SHP77 (cell line): ENCODE data around the gene KLHL17.

Experiments used
- DNase-seq, 2 experiments: peaks; one replicate each; lab custom pipeline; 2025; lab: John Stamatoyannopoulos, UW

Gene KLHL17

DNA sequence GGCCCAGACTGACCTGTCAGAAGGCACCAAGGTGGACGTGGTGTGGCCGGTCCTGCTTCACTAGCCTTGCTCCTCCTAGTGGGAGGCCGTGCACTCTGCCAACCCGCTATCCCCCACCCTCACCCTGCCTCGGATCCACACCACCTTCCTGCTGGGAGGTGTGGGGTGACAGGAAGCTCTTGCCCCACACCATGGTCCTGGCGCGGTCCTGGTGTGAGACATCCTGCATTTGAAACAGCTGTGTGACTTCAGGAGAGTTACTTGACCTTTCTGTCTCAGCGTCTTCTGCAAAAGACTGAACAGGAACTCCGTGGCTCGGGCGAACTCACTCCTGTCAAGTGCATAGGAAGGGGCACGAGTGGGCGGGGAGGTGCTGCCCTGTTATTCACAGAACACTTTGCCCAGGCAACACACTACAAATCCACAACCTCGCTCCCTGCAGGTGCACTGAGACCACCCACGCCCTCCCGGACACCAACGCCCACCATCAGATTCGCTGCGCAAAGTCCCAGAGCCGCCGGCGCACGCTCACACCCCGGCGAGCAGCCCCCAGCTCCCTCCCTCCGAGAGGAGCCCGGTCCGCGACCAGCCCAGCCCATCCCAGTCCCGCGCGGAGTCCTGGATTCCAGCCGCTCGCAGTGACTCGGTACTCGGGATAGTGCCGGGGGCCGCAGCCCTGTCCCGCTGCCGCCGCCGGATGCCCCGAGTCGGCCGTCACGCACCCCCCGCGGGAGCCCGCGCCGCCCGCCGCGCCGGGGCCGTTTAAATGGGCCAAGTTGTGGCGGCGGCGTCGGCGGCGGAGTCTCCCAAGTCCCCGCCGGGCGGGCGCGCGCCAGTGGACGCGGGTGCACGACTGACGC lies 37.0 kb upstream of the KLHL17 start, which contains the start of gene SAMD11:
Gene SAMD11, plus strand, starts transcription at position 793 of the 860 bp plus-strand sequence. CDS start 509 bp downstream, outside the sequence.
- DNase-seq = peak; percentile 47 to 53

DNA sequence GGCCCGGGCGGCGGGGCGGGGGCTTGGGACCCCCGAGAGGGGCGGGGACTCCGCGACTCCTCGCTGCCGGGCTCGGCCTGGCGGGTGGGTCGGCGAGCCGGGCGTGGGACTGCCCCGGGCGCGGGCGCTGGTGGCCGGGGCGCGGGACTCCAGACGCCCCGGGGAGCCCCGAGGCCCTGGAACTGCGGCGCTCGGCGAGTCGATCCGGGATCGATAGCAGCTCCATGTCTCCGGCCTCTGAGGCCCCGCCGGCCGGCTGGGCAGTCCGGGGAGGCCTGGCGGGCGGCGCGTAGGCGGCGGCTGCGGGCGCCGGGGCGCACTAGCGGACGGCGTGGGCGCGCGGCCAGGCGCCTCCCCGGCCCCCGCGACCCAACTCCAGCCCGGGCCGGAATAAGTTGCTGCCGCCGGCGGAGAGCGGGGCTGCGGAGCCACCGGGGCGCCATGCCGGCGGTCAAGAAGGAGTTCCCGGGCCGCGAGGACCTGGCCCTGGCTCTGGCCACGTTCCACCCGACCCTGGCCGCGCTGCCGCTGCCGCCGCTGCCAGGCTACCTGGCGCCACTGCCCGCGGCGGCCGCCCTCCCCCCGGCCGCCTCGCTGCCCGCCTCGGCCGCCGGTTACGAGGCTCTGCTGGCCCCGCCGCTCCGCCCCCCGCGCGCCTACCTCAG lies 36.3 kb upstream of the KLHL17 start:
- no peak for DNase-seq

DNA sequence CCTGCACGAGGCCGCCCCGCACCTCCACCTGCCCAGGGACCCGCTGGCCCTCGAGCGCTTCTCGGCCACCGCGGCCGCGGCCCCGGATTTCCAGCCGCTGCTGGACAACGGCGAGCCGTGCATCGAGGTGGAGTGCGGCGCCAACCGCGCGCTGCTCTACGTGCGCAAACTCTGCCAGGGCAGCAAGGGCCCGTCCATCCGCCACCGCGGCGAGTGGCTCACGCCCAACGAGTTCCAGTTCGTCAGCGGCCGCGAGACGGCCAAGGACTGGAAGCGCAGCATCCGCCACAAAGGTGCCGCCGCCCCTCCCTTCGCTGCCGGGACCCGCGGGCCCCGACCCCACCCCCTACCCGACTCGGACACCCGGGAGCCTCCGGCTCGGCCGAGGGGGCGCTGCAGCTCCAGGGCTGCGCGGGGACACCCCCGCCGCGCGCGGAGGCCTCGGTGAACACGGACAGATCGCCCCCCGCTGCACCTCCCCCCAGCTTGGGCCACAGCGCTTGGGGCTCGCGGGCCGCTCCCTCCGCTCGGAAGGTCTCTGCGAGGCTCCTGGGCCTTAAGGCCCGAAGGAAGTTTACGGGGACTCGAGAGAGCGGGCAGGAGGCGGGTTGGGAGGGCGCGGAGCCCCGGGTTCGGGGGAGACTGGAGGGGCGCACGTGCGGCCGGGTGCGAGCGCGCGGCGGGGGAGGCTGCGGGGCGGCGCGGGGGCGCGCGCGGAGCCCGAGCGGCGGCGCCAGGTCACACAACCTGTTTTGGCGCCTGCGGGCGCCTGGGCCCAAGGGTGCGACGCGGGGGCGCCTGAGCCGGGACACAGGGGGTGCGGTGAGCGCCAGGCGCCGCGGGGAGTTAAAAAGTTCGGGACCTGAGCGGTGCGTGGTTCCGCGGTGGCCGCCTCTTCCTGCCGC lies 35.5 kb upstream of the KLHL17 start:
- DNase-seq = no peak

DNA sequence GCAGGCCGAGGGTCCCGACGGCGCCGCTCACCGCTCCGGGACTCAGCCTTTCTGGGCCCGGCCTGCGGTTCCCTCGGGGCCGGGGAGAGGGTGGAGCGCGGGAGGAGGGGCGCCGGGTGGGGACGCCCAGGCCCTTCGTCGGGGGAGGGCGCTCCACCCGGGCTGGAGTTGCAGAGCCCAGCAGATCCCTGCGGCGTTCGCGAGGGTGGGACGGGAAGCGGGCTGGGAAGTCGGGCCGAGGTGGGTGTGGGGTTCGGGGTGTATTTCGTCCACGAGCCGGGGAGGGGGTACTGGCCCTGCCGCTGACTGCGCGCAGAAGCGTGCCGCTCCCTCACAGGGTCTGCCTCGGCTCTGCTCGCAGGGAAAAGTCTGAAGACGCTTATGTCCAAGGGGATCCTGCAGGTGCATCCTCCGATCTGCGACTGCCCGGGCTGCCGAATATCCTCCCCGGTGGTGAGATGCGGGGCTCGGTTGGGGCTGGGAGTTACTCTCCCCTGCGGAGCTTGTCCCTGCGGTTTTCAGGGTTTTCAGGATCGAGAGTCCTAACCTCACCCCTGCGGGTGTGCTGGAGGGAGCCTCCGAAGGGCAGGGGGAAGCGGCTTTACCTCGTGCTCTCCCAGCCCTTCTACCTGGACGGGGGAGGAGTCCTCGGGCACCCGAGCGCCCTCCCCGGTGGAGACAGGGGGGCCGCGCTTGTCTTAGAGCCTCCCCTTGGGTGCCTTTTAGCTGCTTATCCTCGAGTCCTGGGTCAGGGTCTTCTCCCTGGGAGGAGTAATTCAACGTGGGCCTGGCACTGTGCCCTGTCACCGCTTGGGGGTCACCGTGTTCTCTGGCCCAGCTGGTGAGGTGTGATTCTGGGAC lies 34.6 kb upstream of the KLHL17 start:
- DNase-seq = no peak

DNA sequence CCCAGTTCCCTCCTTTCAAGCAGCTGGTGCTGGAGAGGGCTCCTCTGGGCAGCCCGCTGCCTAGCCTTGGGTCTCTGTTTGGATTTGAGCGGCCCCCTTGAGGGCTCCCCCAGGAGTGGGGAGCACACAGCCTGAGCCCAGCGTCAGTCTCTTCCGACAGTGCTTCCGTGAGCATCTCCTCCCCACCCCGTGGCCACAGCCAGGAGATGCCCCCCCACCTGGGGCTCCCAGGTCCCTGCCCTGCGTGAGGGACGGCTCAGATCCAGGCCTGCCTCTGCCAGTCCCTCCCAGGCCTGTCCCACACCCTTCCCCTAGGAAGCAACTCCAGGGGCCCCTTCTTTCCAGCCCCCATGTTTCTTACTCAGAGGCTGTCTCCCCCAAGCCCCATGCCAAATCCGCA lies 33.1 kb upstream of the KLHL17 start:
- no peak for DNase-seq

DNA sequence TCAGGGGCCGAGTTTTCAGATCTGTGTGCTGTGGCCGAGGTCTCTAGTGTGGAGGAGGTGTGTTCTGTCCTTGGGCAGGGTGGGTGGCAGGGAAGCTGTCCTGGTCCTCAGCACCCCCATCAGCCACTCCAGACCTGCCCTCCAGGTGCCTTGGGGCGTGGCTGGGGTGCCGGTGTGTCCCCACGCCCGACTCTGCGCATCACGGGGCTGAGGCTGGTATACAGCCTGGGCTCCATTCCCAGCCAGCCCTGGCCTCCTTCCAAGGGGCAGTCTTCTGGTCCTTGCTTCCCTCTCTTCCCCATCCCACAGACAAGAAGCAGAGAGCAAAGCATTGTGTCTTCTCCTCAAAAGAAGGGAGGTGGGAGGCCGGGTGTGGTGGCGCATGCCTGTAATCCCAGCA lies 32.6 kb upstream of the KLHL17 start:
- no peak for DNase-seq

DNA sequence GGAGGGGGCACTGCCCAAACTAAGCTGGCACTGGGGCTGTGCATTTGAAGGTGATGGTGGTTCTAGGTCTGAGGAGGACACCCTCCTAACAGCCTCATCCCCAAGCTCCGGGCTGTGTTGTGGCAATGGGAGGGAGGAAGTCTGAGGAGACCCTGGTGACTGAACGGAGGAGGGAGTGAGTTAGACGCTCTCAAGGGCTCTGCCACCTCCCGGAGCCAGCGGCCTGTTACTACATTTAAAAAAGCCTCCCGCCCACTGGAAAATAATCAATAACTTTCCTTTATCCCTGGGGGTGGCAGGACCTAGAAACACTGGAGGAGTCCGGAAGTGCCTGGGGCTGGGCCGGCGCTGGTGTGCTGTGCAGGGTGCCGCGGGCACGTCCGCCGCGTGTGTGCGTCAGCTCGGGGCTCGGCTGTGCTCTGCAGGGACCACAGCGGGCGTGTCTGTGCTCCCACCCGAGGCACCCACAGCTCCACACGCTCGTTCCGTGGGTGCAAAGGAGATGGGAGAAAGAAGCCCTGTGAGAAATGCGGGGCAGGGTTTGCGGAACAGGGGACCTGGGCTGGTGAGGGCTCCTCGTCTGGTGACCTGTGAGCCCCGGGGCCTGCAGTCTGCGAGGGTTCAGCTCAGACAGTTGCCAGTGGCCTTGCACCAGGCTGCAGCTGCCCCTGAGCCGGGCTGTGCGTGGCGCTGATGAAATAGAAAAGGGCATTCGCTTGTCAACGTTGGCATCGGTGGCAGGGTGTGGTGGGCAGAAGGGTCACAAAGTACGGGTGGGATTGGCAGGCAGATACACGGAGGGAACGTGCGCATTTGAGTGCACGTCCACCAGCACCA lies 31.3 kb upstream of the KLHL17 start:
- no peak for DNase-seq

DNA sequence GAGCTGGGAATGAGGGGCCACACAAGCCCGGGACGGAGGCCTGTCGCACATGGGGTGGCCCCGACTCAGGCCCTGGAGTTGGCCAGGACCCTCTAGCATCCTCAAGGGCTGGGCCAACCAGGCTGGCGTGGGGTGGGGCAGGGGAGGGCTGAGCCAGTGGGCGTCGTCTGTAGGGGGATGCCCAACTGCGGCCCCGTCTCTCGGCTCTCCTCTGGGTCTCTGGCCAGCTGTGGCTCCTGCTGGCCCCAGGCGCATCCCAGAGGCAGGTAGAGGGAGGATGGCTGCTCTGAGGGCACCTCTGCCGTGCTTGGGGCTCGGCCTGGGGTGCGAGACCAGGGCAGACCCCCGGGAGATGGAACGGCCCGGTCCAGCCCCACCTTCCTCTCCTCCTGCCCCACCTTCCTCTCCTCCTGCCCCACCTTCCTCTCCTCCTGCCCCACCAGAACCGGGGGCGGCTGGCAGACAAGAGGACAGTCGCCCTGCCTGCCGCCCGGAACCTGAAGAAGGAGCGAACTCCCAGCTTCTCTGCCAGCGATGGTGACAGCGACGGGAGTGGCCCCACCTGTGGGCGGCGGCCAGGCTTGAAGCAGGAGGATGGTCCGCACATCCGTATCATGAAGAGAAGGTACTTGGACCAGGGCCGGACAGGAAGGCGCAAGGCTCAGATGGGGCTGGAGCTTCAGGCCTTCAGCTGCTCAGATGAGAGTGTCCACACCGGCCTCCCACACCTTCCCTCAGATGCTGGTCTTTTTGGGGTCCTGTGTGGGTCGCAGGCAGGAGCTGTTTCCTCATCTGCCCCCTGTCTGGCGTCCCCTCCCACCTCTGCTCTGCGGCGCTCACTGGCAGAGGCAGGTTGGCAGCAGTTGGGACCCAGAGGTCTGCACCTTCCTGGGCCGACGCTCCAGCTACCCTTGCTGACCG lies 30.4 kb upstream of the KLHL17 start:
- no peak for DNase-seq

DNA sequence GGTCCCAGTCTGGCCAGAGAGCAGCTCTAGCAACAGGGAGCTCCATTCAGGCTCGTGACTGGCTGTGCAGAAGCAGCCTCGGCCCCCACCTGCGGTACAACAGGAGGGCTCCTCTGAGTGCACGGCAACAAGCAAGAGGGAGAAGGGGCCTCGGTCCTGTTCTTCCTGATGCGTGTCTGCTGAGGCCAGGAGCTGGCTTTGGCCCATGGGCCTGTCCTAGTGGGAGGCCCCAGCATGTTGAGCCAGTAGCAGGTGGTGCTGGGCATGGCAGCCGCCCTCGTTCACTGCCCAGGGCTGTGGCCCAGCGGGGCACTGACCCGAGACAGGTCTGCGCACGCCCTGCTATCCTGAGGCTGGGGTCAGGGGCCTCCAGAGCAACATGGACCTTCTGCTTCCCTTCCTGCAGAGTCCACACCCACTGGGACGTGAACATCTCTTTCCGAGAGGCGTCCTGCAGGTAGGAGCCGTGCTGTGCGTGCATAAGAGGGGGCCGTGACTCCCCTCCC lies 29.7 kb upstream of the KLHL17 start:
- no peak for DNase-seq

DNA sequence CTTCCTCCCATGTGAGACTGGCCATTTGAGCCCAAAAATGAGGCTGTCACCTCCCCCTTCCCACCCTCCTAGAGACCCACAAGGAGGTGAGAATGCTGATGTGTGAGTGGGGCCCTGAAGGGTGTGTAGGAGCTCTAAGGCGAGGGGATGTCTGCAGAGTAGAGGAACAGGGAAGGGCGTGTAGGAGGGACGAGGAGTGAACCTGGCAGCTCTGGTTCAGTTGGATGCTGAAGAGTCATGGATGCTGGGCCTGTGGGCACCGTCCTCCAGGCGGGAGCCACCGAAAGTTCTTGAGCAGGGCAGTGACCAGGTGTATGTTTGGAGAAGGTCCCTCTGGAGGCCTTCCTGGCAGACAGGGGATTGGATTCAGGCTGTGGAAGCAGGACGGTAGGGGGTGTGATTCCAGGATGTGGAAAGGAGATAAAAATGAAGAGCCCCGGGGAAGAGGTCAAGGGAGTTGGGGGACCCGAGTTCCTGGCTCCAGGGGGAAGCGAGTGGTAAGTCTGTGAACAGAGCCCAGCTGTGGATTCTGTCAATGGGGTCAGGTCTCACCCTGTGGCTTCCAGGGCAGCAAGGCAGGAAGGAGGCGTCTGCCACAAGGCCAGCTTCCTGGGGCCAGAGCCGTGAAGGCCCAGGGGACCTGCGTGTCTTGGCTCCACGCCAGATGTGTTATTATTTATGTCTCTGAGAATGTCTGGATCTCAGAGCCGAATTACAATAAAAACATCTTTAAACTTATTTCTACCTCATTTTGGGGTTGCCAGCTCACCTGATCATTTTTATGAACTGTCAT lies 28.8 kb upstream of the KLHL17 start:
- no peak for DNase-seq

DNA sequence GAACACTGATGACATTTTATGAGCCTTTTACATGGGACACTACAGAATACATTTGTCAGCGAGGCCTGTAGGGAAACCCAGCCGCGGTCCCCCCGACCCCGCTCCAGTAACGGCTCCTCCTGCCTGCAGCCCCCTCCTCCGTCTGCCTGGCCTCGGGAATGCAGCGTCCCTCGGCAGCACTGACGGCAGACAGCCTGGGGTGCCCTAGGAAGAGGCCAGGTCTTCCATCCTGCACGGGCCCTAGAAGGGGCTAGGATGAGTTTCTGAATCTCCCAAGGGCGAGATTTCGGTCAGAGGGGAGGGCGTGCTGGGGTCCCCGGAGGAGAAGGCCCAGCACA lies 28.2 kb upstream of the KLHL17 start:
- no peak for DNase-seq

DNA sequence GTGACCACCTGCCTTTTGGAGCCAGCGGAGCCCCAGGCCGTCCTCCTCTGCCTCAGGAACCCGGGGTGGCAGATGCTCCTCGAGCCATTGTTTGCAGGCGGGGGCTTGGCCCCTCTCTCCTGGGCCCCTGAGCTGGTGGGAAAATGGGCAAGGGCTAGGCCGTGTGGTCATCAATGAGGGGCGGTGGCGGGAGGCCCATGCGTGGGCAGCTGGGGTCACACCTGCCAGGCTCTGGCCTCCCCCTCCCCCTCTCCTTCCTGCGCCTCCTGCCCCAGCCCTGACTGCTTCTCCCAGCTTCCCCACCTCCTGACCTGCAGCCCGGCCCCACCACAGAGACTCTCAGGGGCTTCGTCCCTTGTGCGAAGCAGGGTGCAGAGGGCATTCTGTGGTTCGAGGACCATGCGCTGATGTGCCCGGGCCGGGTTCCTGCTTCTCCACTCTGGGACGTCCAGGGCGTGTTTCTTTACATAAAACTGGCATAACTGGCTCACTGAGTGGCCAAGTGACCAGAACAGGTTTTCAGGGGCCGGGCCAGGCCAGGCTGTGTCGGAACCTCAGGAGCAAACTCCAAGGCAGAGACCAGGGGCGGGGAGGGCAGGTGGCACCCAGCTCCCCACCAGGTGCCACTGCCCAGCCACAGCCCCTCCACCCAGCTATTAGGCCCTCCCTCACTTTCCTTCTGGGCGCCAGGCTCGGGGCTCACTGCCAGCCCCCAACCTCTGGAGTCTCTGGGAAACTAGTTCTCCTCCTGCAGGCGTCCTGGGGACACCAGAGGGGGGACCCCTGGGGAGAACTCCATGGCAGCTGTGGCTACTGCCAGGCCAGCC lies 27.4 kb upstream of the KLHL17 start:
- DNase-seq = no peak

DNA sequence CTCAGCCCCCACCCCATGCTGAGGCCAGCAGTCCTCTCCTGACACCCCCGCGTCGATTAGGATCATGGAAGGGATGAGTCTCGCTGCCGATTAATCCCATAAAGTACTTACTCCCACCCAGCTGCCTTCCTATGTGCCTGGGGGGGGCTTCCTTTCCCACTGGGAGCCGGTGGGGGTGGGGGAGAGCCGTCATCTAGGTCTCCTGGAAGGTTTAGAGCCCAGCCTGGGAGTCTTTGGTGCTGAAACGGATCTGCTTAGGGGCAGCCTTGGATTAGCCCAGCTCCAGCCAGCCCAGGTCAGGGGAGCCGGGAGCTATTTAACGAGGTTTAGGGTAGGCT lies 26.8 kb upstream of the KLHL17 start:
- no peak for DNase-seq

DNA sequence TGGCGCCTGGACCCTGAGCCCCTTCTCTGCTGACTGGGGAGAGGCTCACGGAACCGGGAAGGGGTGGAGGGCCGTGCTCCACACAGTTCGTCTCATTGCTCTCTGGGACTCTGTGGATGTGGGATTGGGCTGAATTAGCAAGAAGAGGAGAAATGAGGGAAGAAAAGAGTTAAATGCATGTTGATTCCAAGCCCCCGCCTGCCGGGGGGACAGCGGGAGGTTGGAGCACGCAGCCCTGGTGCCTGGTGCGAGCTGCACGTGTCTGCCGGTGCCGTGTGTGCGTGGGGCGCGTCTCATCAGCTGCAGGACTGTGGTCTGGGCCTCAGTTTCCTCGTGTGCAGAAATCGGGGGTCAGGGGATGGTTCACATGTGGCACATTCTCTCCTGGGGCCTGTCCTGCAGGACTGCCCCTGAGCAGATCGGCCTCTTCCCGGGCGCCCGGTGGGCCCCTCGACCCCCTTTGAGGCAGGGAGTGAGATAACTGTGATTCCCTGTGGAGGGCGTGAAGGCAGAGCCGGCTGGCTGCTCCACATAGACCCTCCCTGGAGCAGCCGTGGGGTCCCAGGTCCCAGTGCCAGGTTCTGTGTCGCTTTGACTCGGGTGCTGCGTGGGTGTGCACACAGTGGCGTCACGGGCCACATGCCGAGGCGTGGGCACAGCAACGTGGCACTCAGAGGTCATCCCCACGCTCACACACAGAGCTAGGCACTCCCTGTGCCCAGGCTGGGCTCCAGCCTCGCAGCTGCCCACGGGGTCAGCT lies 25.2 kb upstream of the KLHL17 start:
- DNase-seq = no peak

DNA sequence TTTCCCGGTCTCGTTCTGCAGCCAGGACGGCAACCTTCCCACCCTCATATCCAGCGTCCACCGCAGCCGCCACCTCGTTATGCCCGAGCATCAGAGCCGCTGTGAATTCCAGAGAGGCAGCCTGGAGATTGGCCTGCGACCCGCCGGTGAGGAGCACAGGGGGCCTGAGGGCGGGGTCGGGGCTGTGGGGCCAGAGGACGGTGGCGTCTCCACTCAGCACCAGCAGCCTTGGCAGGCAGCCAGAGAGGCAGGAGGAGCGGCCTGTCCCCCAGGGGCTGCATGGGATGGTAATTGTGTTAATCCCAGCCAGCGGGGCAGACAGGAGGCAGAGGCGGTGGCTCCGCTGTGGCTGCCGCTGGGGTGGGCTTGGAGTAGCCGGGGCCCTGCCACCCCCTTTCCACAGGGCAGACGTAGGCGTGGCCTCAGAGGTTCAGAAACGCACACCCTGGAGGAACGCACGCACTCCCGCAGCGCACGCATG lies 24.6 kb upstream of the KLHL17 start:
- peak in 1 of 2 experiments; percentile 67 for DNase-seq

DNA sequence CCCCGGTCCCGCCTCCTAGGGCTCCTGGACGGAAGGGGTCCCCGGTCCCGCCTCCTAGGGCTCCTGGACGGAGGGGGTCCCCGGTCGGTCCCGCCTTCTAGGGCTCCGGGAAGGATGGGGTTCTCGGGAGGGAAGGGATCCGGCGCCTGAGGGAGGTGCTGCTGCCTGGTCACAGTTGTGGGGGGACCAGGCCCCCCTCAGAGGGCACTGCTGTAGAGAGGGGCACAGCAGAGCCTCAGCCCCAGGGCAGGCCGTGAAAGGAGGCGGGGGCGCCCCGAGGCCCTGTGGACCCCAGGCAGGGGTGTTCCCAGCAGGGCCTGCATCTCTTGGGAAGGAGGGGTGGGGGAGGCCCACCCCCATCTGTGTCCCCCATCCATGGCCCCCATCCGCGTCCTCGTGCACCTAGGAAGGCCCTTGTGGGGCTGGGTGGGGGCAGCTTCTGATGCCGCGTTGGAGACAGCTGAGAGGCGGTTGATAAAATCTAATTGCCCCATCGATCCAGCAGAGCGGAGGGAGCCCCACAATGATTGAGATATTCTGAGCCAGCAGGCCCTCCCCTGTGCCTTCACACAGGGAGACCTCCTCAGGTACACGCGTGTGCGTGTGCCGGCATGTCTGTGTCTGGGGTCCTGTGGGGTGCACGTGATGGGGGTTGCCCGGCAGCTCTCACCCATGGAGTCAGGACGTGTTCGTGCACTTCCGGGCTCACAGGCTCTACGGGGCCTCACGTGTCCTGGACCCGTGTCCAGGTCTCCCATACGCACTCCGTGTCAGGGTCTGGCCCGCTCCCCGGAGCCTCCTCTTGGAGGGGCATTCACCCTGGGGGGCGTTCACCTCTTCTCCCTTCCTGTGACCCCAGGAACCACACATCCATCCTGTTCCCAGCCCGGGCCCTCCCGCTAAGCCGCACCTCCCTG lies 23.8 kb upstream of the KLHL17 start:
- no peak for DNase-seq
